ENCODE measurements around the gene SCYGR5. TPM values are rescaled to one million over a fixed set of nuclear protein-coding genes. Genes with fewer than 3 reads are reported as not detected.
"Not testable (repeated sequence)": the region's sequence is repeated elsewhere in the genome, so short reads cannot be mapped to it uniquely, and the experiment has no call there.

Gene SCYGR5, protein sequence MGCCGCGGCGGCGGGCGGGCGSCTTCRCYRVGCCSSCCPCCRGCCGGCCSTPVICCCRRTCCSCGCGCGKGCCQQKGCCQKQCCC
- total RNA-seq: not detected

DNA sequence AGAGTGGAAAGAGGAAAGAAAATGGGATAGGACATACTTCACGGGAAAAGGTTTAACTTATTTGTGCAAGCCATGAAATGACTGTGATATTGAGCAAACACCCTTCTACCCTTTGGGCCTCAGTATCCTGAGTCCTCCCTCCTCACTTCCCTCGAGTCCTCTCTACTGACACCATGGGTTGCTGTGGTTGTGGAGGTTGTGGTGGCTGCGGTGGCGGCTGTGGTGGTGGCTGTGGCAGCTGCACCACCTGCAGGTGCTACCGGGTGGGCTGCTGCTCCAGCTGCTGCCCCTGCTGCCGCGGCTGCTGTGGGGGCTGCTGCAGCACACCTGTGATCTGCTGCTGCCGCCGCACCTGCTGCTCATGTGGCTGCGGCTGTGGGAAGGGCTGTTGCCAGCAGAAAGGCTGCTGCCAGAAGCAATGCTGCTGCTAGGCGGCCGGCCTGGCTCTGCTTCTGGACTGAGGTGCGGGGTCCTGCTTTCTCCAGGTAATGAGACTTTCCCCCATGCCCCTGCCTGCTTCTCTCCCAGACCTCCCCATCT lies at the start of gene SCYGR5:
TSS of gene SCYGR5 (plus strand) at position 174 of the 540 bp plus-strand sequence. CDS start at position 174, 0 bp downstream.
- H3K4me1 Mint-ChIP-seq (ENCODE audit: low read depth); intact Hi-C loops (cut with micrococcal nuclease); H3K4me3 Mint-ChIP-seq; DNase-seq; H3K27me3 Mint-ChIP-seq (ENCODE audit: low read depth); H3K9me3 Mint-ChIP-seq; H3K27ac Mint-ChIP-seq; H3K36me3 Mint-ChIP-seq (ENCODE audit: low read depth): not testable (repeated sequence)
- CTCF ChIA-PET: interaction anchor here (0.8 kb wide), 1 partner anchor 99 kb away, joined by 3 read pairs; no protein-coding TSS in a partner anchor

DNA sequence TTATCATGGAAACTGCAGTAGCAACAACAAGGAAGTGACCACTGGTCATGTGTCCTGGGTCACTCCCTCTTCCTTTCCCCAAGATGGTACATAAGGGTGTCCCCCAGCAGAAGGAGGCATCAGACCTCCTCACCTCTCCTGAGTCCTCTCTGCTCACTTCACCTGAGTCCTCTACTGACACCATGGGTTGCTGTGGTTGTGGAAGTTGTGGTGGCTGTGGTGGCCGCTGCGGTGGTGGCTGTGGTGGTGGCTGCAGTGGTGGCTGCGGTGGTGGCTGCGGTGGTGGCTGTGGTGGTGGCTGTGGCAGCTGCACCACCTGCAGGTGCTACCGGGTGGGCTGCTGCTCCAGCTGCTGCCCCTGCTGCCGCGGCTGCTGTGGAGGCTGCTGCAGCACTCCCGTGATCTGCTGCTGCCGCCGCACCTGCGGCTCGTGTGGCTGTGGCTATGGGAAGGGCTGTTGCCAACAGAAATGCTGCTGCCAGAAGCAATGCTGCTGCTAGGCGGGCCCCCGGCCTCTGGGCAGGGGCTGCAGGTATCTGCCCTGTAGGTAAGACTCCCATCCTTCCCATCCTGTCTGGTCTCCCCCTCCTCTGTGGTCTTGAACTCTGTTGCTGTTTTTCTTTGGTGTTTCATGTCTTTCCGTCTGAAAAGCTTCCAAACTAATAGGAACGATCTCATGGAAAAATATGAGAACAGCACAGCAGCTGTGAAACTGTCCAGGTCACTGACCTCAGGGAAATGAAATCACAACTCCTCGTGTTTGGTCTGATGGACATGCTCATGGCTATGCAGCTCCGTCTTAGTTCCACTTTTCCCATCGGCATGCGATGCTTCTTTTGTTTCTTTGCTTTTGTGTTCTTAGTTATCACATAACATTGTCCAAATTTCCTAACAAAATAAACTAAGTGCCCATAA lies 49.0 kb upstream of the SCYGR5 start, which contains the start of gene SCYGR4:
TSS of gene SCYGR4 (plus strand) at position 183 of the 915 bp plus-strand sequence. CDS start at position 183, 0 bp downstream.
- Mint-ChIP-seq H3K27ac (no peak within 1 kb of the TSS), H3K4me3 (no peak within 1 kb of the TSS), H3K4me1 (ENCODE audit: low read depth) (no peaks in the 10 kb centered on the region), H3K9me3 (no peaks in the 10 kb centered on the region), H3K27me3 (ENCODE audit: low read depth) (peaks cover 11% of the 10 kb centered on the region), H3K36me3 (ENCODE audit: low read depth) (no peaks in the 10 kb centered on the region)
- CTCF ChIA-PET: no interaction called here
- DNase-seq: no peak
- intact Hi-C loops (cut with micrococcal nuclease): no loop called here

DNA sequence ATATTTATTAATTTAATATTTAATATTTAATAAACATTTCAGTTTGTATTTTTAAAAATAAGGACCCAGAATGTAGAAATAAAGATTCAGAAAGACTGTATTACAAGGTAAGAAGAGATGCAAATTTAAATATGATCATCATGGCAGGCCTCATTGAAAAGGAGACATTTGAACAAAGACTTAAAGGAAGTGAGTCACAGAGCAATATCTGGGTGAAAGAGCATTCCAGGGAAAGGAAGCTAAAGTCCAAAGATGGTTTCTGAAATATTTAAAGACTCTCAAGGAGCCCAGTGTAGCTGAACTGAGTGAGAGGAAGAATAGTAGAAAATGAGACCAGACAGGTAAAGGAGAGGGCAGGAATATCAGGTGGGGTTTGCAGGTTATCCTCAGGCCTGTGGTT lies 43.4 kb upstream of the SCYGR5 start:
- Mint-ChIP-seq H3K9me3 (no peaks in the 10 kb centered on the region), H3K4me3 (no peak overlapping the region), H3K4me1 (ENCODE audit: low read depth) (no peaks in the 10 kb centered on the region), H3K36me3 (ENCODE audit: low read depth) (no peaks in the 10 kb centered on the region), H3K27me3 (ENCODE audit: low read depth) (peaks cover 4% of the 10 kb centered on the region), H3K27ac (no peak overlapping the region)
- CTCF ChIA-PET: no interaction called here
- intact Hi-C loops (cut with micrococcal nuclease): no loop called here
- DNase-seq: no peak

DNA sequence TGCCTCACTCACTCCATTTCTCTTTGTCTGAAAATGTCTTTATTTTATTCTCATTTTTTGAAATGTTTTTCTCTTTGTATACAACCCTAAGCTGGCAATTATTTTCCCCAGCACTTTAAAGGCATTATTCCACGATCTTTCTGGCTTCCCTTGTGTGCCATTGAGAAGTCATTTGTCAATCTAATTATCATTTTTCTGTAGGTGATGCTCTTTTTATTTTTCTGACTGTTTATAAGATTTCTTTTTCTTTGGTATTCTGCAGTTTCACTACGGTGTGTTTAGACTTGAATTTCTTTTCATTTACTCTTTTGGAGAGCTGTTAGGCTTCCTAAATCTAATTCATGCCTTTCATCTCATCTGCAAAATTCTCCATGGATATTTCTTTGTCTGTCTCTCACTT lies 41.2 kb upstream of the SCYGR5 start:
- no peaks in the 10 kb centered on the region for H3K4me1 Mint-ChIP-seq (ENCODE audit: low read depth)
- H3K9me3 Mint-ChIP-seq: no peaks in the 10 kb centered on the region
- intact Hi-C loops (cut with micrococcal nuclease): no loop called here
- CTCF ChIA-PET: interaction anchor here (1.5 kb wide), 1 partner anchor 219 kb away, joined by 6 read pairs; no protein-coding TSS in a partner anchor
- no peaks in the 10 kb centered on the region for H3K36me3 Mint-ChIP-seq (ENCODE audit: low read depth)
- no peak overlapping the region for H3K27ac Mint-ChIP-seq
- no peak overlapping the region for H3K4me3 Mint-ChIP-seq
- no peak for DNase-seq
- H3K27me3 Mint-ChIP-seq (ENCODE audit: low read depth): peaks cover 11% of the 10 kb centered on the region

DNA sequence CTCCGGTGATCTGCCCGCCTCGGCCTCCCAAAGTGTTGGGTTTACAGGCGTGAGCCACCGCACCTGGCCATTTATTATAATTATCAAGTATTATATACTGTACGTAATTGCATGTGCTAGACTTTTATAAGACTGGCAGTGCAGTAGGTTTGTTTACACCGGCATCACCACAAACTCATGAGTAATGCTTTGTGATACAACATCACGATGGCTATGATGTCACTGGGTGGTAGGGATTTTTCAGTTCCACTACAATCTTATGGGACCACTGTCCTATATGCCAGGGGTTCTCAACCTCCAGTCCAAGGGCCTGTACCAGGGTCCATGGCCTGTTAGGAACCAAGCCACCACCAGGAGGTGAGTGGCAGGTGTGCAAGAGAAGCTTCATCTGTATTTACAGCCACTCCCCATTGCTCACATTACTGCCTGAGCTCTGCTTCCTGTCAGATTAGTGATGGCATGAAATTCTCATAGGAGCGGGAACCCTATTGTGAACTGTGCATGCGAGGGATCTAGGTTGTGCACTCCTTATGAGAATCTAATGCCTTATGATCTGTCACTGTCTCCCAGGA lies 39.9 kb upstream of the SCYGR5 start:
- Mint-ChIP-seq H3K27ac (no peak overlapping the region), H3K36me3 (ENCODE audit: low read depth) (no peaks in the 10 kb centered on the region), H3K4me1 (ENCODE audit: low read depth) (no peaks in the 10 kb centered on the region), H3K4me3 (no peak overlapping the region), H3K27me3 (ENCODE audit: low read depth) (peaks cover 11% of the 10 kb centered on the region), H3K9me3 (no peaks in the 10 kb centered on the region)
- intact Hi-C loops (cut with micrococcal nuclease): no loop called here
- CTCF ChIA-PET: no interaction called here
- DNase-seq: no peak

DNA sequence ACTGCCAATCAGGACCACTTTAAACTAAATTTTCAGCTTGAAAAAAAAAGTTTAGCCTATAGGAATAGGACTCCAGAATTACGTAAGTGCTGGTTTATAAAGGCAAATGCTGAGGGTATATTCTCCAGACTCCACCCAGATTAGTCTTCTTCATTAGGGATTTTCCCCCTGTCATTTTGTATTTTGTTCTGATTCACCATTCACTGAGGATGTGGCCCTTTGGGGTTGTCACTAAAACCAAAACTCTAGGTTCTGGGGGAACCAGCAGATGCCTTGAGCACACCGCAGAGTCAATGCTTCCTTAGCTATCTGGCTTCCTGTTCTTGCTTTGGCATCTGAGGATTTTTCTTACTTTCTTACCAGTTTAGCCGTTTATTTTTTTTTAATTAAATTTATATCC lies 38.8 kb upstream of the SCYGR5 start:
- CTCF ChIA-PET: no interaction called here
- Mint-ChIP-seq H3K36me3 (ENCODE audit: low read depth) (no peaks in the 10 kb centered on the region), H3K27ac (no peak overlapping the region), H3K27me3 (ENCODE audit: low read depth) (peaks cover 13% of the 10 kb centered on the region), H3K9me3 (no peaks in the 10 kb centered on the region), H3K4me1 (ENCODE audit: low read depth) (no peaks in the 10 kb centered on the region), H3K4me3 (no peak overlapping the region)
- intact Hi-C loops (cut with micrococcal nuclease): no loop called here
- DNase-seq: peak; percentile 34

DNA sequence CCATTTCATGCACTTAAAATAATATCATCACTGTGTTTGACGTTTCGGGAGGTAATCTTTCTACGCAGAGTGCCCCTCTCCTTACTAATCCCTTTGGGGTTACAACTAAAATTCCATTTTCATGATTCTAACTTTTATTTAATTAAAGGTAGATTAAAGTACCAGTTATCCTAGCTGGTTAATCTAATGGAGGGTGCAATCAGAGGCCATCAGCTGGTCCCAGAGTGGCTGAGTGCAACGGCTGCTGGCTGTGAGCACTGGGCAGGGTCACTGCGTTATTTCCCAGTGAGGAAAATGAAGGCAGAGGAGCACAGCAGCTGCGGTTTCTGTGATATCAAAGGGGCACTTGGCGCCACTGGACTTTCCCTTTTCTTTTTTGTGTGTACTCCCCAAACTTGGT lies 37.2 kb upstream of the SCYGR5 start:
- DNase-seq: no peak
- intact Hi-C loops (cut with micrococcal nuclease): no loop called here
- CTCF ChIA-PET: no interaction called here
- Mint-ChIP-seq H3K9me3 (no peaks in the 10 kb centered on the region), H3K27me3 (ENCODE audit: low read depth) (peaks cover 13% of the 10 kb centered on the region), H3K4me1 (ENCODE audit: low read depth) (no peaks in the 10 kb centered on the region), H3K27ac (no peak overlapping the region), H3K36me3 (ENCODE audit: low read depth) (no peaks in the 10 kb centered on the region), H3K4me3 (no peak overlapping the region)

DNA sequence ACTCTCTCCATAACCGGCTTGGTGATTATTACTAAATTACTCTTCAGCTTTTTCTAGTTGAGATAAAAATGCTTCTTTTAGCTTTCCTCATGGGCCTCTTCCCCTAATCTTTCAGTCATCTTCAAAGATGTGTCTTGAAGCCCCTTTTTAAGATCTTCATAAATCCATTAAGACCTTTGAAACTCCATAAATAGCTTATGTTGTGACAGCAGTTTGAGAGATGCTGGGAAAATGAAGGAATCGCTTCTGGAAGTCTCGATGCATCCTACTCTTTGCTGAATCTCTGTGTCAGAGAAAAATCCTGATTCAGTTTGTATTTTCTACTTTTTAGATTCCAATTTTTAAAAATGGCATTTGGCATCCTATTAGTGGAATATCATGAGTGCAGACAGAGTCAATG lies 36.3 kb upstream of the SCYGR5 start:
- no peaks in the 10 kb centered on the region for H3K4me1 Mint-ChIP-seq (ENCODE audit: low read depth)
- CTCF ChIA-PET: interaction anchor here (1.5 kb wide), 1 partner anchor 14 kb away, joined by 4 read pairs; no protein-coding TSS in a partner anchor
- peaks cover 13% of the 10 kb centered on the region for H3K27me3 Mint-ChIP-seq (ENCODE audit: low read depth)
- no peaks in the 10 kb centered on the region for H3K9me3 Mint-ChIP-seq
- H3K36me3 Mint-ChIP-seq (ENCODE audit: low read depth): no peaks in the 10 kb centered on the region
- intact Hi-C loops (cut with micrococcal nuclease): no loop called here
- DNase-seq: no peak
- H3K4me3 Mint-ChIP-seq: no peak overlapping the region
- H3K27ac Mint-ChIP-seq: no peak overlapping the region

DNA sequence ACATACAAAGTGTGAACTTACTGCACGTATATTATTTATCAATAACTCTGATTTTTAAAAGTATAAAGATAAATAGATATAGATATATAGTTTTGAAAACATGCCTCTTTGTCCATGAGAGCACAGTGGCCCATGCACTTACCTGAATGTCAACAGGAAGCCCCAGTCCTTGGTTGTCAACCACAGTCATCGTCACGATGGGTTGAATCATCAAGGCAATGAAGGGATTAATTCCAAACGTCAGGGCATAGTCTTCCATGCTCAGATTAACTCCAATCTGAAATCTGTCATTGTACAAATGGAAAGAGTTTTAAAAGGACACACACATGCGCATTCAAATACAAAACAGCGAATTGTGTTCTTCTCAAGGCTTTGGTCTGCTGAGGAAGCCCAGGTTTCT lies 33.8 kb upstream of the SCYGR5 start:
- no peaks in the 10 kb centered on the region for H3K4me1 Mint-ChIP-seq (ENCODE audit: low read depth)
- intact Hi-C loops (cut with micrococcal nuclease): no loop called here
- CTCF ChIA-PET: no interaction called here
- peaks cover 9% of the 10 kb centered on the region for H3K27me3 Mint-ChIP-seq (ENCODE audit: low read depth)
- no peaks in the 10 kb centered on the region for H3K9me3 Mint-ChIP-seq
- DNase-seq: no peak
- H3K36me3 Mint-ChIP-seq (ENCODE audit: low read depth): no peaks in the 10 kb centered on the region
- H3K4me3 Mint-ChIP-seq: no peak overlapping the region
- H3K27ac Mint-ChIP-seq: no peak overlapping the region

DNA sequence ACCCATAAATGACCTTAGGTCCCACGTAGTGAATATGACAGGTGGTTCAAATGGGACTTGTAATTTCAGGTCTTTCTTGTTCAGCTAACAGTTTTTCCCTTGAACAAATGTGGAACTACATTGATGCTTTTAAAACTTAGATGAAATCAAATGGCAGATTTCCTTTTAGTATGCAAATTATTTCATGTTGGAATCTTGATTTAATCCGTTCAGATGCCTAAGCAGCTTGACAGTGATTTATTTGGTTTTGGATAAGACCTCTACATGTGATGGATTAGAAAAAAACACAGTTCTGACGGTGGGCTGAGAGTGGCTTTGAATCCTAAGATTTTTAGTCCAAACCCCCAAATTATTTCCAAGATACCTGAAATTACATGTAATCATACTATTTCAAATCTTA lies 32.4 kb upstream of the SCYGR5 start:
- CTCF ChIA-PET: interaction anchor here (1.1 to 1.4 kb wide), 2 partner anchors 10 to 24 kb away, joined by 4 to 8 read pairs; no protein-coding TSS in a partner anchor
- no peak for DNase-seq
- no peaks in the 10 kb centered on the region for H3K4me1 Mint-ChIP-seq (ENCODE audit: low read depth)
- no peaks in the 10 kb centered on the region for H3K36me3 Mint-ChIP-seq (ENCODE audit: low read depth)
- no peak overlapping the region for H3K27ac Mint-ChIP-seq
- no peaks in the 10 kb centered on the region for H3K9me3 Mint-ChIP-seq
- no peak overlapping the region for H3K4me3 Mint-ChIP-seq
- peaks cover 5% of the 10 kb centered on the region for H3K27me3 Mint-ChIP-seq (ENCODE audit: low read depth)
- intact Hi-C loops (cut with micrococcal nuclease): no loop called here

DNA sequence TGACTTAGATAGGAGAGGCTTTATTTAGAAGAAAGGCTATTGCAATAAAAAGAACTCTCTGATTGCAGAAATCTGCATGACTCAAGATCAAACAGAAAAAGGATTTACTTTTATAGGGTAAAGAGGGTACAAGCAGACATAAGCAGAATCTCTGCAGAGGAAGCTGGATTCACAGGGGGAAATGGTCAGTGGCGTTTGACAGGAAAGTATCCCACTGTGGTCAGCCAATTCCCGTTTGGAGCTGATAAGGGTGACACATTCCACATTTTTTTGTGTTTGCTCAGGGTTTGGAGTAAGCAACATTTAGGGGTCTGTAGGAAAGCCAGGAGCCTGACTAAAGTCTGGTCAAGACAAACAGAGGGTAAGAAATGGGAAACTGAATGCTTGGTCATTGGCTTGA lies 23.9 kb upstream of the SCYGR5 start:
- intact Hi-C loops (cut with micrococcal nuclease): no loop called here

DNA sequence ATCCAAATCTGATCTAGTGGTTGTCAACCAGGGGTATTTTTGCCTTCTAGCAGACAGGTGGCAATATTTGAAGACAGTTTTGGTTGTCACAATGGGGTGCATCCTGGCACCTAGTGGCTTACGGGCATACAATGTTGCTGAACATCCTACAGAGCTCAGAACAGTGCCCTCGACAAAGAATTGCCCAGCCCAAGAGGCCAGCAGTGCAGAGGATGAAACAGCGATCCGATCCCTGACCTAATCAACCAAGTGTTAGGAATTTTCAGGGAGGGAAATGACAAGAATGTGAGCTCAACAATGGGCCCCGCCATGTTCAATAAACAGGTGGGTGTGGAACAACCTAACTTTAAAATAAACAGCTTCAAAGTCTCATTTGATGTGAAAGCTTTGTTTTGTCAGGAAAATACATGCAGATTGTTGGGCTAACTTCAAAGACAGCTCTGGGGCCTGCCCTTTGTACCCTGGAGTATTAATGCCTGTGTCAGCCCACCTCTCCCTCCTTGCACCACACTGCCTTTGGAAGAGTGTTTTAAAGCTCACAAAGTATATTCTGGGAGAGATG lies 22.5 kb upstream of the SCYGR5 start:
- Mint-ChIP-seq H3K4me3 (no peak overlapping the region), H3K36me3 (ENCODE audit: low read depth) (no peaks in the 10 kb centered on the region), H3K9me3 (no peaks in the 10 kb centered on the region), H3K27me3 (ENCODE audit: low read depth) (peaks cover 8% of the 10 kb centered on the region), H3K27ac (no peak overlapping the region), H3K4me1 (ENCODE audit: low read depth) (no peaks in the 10 kb centered on the region)
- intact Hi-C loops (cut with micrococcal nuclease): no loop called here
- peak; percentile 9 for DNase-seq
- CTCF ChIA-PET: interaction anchor here (0.7 to 1.4 kb wide), 7 partner anchors 10 to 238 kb away, joined by 3 to 9 read pairs (median 4); no protein-coding TSS in a partner anchor

More for the DNA sequence above, 23.9 kb upstream of the SCYGR5 start:
- H3K27me3 Mint-ChIP-seq (ENCODE audit: low read depth): peaks cover 4% of the 10 kb centered on the region
- DNase-seq: no peak
- no peaks in the 10 kb centered on the region for H3K9me3 Mint-ChIP-seq
- no peak overlapping the region for H3K27ac Mint-ChIP-seq
- no peak overlapping the region for H3K4me3 Mint-ChIP-seq
- CTCF ChIA-PET: no interaction called here
- no peaks in the 10 kb centered on the region for H3K36me3 Mint-ChIP-seq (ENCODE audit: low read depth)
- H3K4me1 Mint-ChIP-seq (ENCODE audit: low read depth): no peaks in the 10 kb centered on the region
